ENCODE measurements around the gene DCTN5. TPM values are rescaled to one million over a fixed set of nuclear protein-coding genes. Genes with fewer than 3 reads are reported as not detected.

Gene DCTN5
- total and polyA plus RNA-seq, 2 donors (not counting 3 experiments of a cell fraction or from before 2014, with no cell fraction given): 51.6 to 80.8 TPM

DNA sequence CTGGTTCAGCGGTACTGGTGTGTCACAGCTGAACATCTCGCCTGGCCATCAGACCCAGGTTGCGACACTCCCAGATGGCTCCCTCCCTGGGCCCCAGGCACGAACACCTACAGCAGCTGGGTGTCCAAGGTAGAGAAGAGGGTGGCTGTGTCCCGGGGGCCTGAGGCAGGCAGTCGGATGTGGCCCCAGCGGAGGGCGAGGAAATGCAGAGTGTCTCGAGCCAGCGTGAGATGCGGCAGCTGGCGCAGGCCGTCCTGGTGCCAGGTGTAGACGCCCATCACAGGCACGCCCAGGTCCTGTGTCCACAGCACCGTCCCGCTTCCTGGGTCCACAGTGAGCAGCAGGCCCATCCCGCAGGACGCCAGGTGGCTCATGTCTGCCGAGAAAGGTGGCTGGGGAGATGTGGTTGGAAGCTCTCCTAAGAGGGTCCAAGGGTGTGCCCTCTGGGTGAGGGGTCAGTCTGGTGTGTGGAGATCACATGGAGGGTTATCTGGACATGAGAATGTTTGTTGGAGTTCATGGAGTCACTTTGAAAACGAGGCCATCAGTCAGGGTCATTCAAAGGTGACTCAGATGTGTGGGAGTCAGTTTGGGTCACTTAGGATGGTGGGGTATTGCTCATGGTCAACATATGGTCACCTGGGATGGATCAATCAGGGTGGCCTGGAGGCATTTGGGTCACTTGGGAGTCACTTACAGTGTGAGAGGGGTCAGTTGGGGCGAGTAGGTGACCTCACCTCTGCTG is 63.7 kb downstream of the DCTN5 start:
- intact Hi-C loops (cut with micrococcal nuclease): no loop called here
- H3K9me3 ChIP-seq (replicated peaks; ENCODE audit: control insufficient read depth, insufficient read depth, low read length): no peaks in the 10 kb centered on the region
- TF ChIP-seq EZH2 (IDR thresholded peaks at IDR 0.05; ENCODE audit: borderline replicate concordance, low read depth, low read length, severe bottlenecking) (no peak), POLR2AphosphoS5 (IDR thresholded peaks at IDR 0.05; ENCODE audit: insufficient read depth, low read depth, low read length) (no peak), JUN (IDR thresholded peaks at IDR 0.05; ENCODE audit: borderline replicate concordance, insufficient read depth, insufficient read length, low read depth) (no peak), FOS (IDR thresholded peaks at IDR 0.05; ENCODE audit: borderline replicate concordance, insufficient read depth, low read length) (no peak), MAX (IDR thresholded peaks at IDR 0.05; ENCODE audit: insufficient read depth, insufficient read length) (no peak), POLR2A (IDR thresholded peaks at IDR 0.05; ENCODE audit: low read depth, low read length) (no peak), CTCF (IDR thresholded peaks at IDR 0.05; ENCODE audit: extremely low read depth in 1 of 2, insufficient read depth in 1 of 2, low read depth in 1 of 2, low read length in 2 of 2) (no peak), GATA2 (IDR thresholded peaks at IDR 0.05; ENCODE audit: insufficient read depth, insufficient read length, low read depth, low read length) (no peak), MYC (IDR thresholded peaks at IDR 0.05; ENCODE audit: low read depth, low read length) (no peak)
- no peak overlapping the region for H3K9ac ChIP-seq (replicated peaks; ENCODE audit: extremely low read depth, insufficient read depth, low read length)
- CTCF ChIA-PET: no interaction called here
- dilution Hi-C loops (cut with MboI; ENCODE audit: extremely low pct_ligation_motif_present, low sequenced_read_pairs): no loop called here
- H3K4me3 ChIP-seq (replicated peaks in 1 of 3; ENCODE audit: insufficient read depth in 1 of 3, low read depth in 1 of 3, low read length in 3 of 3): no peak overlapping the region
- H3K4me2 ChIP-seq (ENCODE audit: insufficient read depth, low read length): no peak overlapping the region
- no peaks in the 10 kb centered on the region for H3K4me1 ChIP-seq (ENCODE audit: control insufficient read depth, extremely low read depth, insufficient read depth, low read length)
- no peaks in the 10 kb centered on the region for H3K79me2 ChIP-seq (ENCODE audit: control insufficient read depth, insufficient read depth, low read length)
- H2AFZ ChIP-seq (ENCODE audit: low read depth, low read length): no peak overlapping the region
- DNase-seq (ENCODE audit: low read depth, low spot score) (no peak), FAIRE-seq (no peak)
- peaks cover 1 to 2% of the 10 kb centered on the region in 2 experiments for H3K27me3 ChIP-seq (ENCODE audit: control insufficient read depth in 2 of 2, insufficient read depth in 2 of 2, low read length in 2 of 2)
- H3K27ac ChIP-seq (ENCODE audit: insufficient read depth, low read depth, low read length): no peak overlapping the region
- no peaks in the 10 kb centered on the region for H4K20me1 ChIP-seq (replicated peaks; ENCODE audit: control insufficient read depth, extremely low read depth, insufficient read depth, low read length)
- no peaks in the 10 kb centered on the region for H3K9me1 ChIP-seq (replicated peaks; ENCODE audit: control insufficient read depth, extremely low read depth, insufficient read depth, low read length)
- BruUV-seq (replicated peaks): no TSS peak
- POLR2A ChIA-PET: no interaction called here
- H3K36me3 ChIP-seq (ENCODE audit: control insufficient read depth in 2 of 2, extremely low read depth in 1 of 2, insufficient read depth in 2 of 2, low read length in 2 of 2): no peaks in the 10 kb centered on the region
